ENCODE results near the gene TMOD3.

The TMOD3 gene

DNA sequence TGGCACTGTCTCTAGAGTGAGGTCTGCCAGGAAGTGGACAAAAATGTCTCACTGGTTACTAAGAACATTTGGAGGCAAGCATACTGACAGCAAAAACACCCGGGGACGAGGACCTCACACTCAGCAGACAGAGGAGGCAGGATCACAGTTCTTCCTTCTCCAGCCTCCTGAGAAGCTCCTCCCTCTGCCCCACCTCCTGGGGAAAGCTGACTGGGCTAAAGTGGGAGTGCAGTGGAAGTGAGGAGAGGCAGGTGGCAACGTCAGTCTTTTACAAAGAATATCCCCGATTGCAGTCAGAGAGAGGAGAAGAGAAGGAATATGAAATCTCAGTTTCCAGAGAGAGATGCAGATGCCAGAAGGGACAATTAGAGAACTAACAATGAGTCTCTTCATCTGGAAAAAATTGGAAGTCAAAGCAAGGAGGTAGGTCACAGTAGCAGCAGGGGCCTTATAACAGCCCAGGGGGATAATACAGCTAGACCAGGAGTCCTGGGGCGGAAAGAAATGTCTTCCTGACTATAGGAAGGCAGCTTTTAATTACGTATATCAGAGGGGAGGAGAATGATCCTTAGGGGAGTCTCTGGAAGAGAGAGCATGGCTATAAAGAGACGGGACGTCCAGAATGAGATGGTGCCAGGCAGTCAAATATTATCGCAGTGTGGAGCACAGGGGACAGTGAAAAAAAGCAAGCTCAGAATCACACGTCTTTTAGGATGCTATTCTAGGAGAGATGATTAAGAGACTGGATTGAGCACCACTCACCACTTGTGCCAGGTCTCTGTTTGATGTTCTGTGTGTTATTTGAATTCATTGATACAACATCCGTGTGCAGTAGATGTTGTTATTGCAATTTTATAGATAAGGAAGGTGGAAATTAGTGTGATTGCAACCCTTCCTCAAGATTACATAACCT is 95.0 kb downstream of the TMOD3 start:
- no peaks in the 10 kb centered on the region for H3K27me3 ChIP-seq (replicated peaks; ENCODE audit: control insufficient read depth, insufficient read depth, low read length)
- H3K4me3 ChIP-seq (replicated peaks; ENCODE audit: low read depth, low read length): no peak overlapping the region
- DNase-seq (ENCODE audit: extremely low read depth, insufficient read length): no peak
- TF ChIP-seq, protein P1, sequence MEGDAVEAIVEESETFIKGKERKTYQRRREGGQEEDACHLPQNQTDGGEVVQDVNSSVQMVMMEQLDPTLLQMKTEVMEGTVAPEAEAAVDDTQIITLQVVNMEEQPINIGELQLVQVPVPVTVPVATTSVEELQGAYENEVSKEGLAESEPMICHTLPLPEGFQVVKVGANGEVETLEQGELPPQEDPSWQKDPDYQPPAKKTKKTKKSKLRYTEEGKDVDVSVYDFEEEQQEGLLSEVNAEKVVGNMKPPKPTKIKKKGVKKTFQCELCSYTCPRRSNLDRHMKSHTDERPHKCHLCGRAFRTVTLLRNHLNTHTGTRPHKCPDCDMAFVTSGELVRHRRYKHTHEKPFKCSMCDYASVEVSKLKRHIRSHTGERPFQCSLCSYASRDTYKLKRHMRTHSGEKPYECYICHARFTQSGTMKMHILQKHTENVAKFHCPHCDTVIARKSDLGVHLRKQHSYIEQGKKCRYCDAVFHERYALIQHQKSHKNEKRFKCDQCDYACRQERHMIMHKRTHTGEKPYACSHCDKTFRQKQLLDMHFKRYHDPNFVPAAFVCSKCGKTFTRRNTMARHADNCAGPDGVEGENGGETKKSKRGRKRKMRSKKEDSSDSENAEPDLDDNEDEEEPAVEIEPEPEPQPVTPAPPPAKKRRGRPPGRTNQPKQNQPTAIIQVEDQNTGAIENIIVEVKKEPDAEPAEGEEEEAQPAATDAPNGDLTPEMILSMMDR (IDR thresholded peaks at IDR 0.05; ENCODE audit: insufficient read depth, low read length, poor library complexity, severe bottlenecking): no peak
- H3K36me3 ChIP-seq (ENCODE audit: control insufficient read depth, insufficient read depth, low read length): peaks cover 13% of the 10 kb centered on the region

DNA sequence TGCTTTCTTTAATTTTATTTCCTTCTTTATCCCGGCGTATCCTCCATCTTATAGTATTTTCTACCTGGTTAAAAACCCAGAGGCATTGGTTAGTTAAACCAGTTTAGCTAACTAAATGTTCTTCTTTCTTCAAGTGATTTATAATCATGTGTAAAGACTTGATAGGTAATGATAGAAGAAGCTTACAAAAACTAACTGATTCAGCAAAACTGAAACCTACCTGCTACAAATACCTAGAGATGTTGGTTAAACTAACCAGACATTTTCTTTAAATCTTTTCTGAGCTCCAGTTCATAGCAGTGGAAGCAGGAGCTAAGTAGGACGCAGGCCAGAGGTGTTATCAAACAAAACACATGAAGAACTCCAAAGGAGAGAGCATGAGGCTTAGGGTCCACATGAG is 97.4 kb downstream of the TMOD3 start:
- Histone ChIP-seq H3K36me3 (ENCODE audit: control insufficient read depth, insufficient read depth, low read length) (peaks cover 14% of the 10 kb centered on the region), H3K27me3 (replicated peaks; ENCODE audit: control insufficient read depth, insufficient read depth, low read length) (no peaks in the 10 kb centered on the region), H3K4me3 (replicated peaks; ENCODE audit: low read depth, low read length) (no peak overlapping the region)
- DNase-seq (ENCODE audit: extremely low read depth, insufficient read length): no peak
- TF ChIP-seq, protein P1 (IDR thresholded peaks at IDR 0.05; ENCODE audit: insufficient read depth, low read length, poor library complexity, severe bottlenecking): no peak

DNA sequence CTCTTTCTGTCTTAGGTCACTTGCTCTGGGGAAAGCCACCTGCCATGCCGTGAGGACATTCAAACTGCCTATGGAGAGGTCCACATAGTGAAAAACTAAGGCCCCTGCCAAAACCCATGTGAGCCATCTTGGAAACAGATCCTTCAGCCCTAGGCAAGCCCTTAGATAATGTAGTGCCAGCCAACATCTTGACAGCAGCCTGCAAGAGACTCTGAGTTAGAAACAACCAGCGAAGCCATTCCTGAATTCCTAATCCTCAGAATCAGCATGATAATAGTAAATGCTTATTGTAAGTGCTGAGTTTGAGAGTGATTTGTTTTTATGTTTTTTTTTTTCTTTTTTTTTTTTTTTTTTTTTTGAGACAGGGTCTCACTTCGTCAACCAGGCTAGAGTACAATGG is 101.6 kb downstream of the TMOD3 start:
- TF ChIP-seq, protein P1 (IDR thresholded peaks at IDR 0.05; ENCODE audit: insufficient read depth, low read length, poor library complexity, severe bottlenecking): no peak
- H3K36me3 ChIP-seq (ENCODE audit: control insufficient read depth, insufficient read depth, low read length): peaks cover 3% of the 10 kb centered on the region
- no peak for DNase-seq (ENCODE audit: extremely low read depth, insufficient read length)
- H3K4me3 ChIP-seq (replicated peaks; ENCODE audit: low read depth, low read length): no peak overlapping the region
- no peaks in the 10 kb centered on the region for H3K27me3 ChIP-seq (replicated peaks; ENCODE audit: control insufficient read depth, insufficient read depth, low read length)

DNA sequence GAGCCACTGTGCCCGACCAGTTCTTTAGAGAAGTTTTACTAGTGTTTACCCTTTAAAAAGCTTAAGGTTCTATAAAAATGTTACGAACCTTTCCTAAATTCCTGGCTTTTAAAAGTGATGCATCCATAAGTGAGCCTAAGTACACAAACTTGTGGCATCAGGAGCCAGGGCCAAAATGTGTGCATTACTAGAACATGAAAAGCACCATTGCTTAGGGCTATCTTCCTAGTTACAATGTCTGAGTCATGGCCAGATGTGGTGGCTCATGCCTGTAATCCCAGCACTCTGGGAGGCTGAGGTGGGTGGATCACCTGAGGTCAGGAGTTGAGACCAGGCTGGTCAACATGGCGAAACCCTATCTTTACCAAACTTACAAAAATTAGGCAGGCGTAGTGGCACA is 102.2 kb downstream of the TMOD3 start:
- Histone ChIP-seq H3K36me3 (ENCODE audit: control insufficient read depth, insufficient read depth, low read length) (peaks cover 3% of the 10 kb centered on the region), H3K4me3 (replicated peaks; ENCODE audit: low read depth, low read length) (no peak overlapping the region), H3K27me3 (replicated peaks; ENCODE audit: control insufficient read depth, insufficient read depth, low read length) (no peaks in the 10 kb centered on the region)
- no peak for DNase-seq (ENCODE audit: extremely low read depth, insufficient read length)
- TF ChIP-seq, protein P1 (IDR thresholded peaks at IDR 0.05; ENCODE audit: insufficient read depth, low read length, poor library complexity, severe bottlenecking): no peak

DNA sequence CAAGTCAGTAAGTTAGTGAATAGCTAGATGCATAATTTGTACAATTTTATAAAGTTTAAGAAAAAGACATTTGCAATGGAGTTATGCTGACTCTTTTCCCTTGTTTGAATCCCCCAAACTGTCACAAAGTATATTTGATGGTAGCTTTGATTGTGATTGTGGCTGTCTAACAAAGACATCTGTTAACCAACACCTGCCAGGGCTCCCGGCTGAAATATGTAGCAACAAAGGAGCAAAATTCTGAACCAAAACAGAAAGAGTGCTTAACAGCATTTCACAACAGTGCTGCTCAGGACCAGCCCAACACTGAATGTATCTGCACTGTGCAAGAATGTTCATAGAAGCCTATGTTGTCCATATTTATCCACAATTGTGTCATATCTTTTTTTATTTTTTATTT is 102.7 kb downstream of the TMOD3 start:
- TF ChIP-seq, protein P1 (IDR thresholded peaks at IDR 0.05; ENCODE audit: insufficient read depth, low read length, poor library complexity, severe bottlenecking): no peak
- Histone ChIP-seq H3K36me3 (ENCODE audit: control insufficient read depth, insufficient read depth, low read length) (peaks cover 3% of the 10 kb centered on the region), H3K4me3 (replicated peaks; ENCODE audit: low read depth, low read length) (no peak overlapping the region), H3K27me3 (replicated peaks; ENCODE audit: control insufficient read depth, insufficient read depth, low read length) (no peaks in the 10 kb centered on the region)
- DNase-seq (ENCODE audit: extremely low read depth, insufficient read length): no peak
